ENCODE measurements around the gene TWIST2. TPM values are rescaled to one million over a fixed set of nuclear protein-coding genes. Genes with fewer than 3 reads are reported as not detected.

TWIST2 gene
- total and polyA plus RNA-seq, 9 of the 15 experiments (the other 6 are each of a cell fraction or from before 2014, with no cell fraction given), result not detected

- no peaks in the 10 kb centered on the region for H4K20me1 ChIP-seq (replicated peaks; ENCODE audit: control insufficient read depth, insufficient read depth, low read length)
- intact Hi-C loops (cut with micrococcal nuclease) (no loop called here), in situ Hi-C loops (cut with MboI) (no loop called here)
- H3K9me1 ChIP-seq (ENCODE audit: control insufficient read depth, insufficient read depth, low read length), result no peaks in the 10 kb centered on the region
- no TSS peak for BruUV-seq (replicated peaks)
- H3K27ac ChIP-seq (ENCODE audit: extremely low read depth, low read depth, low read length), result no peak overlapping the region
- H3K79me2 ChIP-seq (ENCODE audit: control insufficient read depth, insufficient read depth, low read length), result no peaks in the 10 kb centered on the region
- ChIA-PET CTCF (ENCODE audit: low intra/inter-chr PET ratio) (no interaction called here), POLR2A (no interaction called here)
- H3K4me2 ChIP-seq (ENCODE audit: insufficient read depth, low read length), result no peak overlapping the region
- under 1% methylated on average over 14 of the region's 14 CpGs for WGBS (ENCODE audit: insufficient coverage, low coverage, missing lambda C conversion rate)
- peaks cover 0 to 28% of the 10 kb centered on the region in 2 experiments; a peak in 2 of 5 replicates for H3K27me3 ChIP-seq (ENCODE audit: control insufficient read depth in 2 of 2, insufficient read depth in 2 of 2, low read length in 2 of 2)
- no peaks in the 10 kb centered on the region for H3K4me1 ChIP-seq (replicated peaks in 1 of 2; ENCODE audit: control insufficient read depth in 2 of 2, insufficient read depth in 2 of 2, low read length in 2 of 2)
- TF ChIP-seq ARID3A (IDR thresholded peaks at IDR 0.05; ENCODE audit: borderline replicate concordance, low read depth, low read length) (no peak), POLR3G (IDR thresholded peaks at IDR 0.05; ENCODE audit: extremely low read depth, insufficient read length, insufficient replicate concordance) (no peak), GATAD2A (IDR thresholded peaks at IDR 0.05) (no peak), PURB (CRISPR knock-in tag; IDR thresholded peaks at IDR 0.05; ENCODE audit: low read depth) (no peak), DIDO1 (tag; IDR thresholded peaks at IDR 0.05; ENCODE audit: low read depth) (no peak), CHD4 (IDR thresholded peaks at IDR 0.05; ENCODE audit: insufficient read depth, insufficient replicate concordance, low read depth, low read length, poor library complexity, severe bottlenecking) (no peak), SNAPC5 (CRISPR knock-in tag; IDR thresholded peaks at IDR 0.05) (no peak), ZNF384 (IDR thresholded peaks at IDR 0.05; ENCODE audit: low read depth, low read length) (no peak), HINFP (tag; conservative IDR thresholded peaks at IDR 0.05; ENCODE audit: low read depth) (no peak), HIVEP1 (CRISPR knock-in tag; IDR thresholded peaks at IDR 0.05) (no peak)
- H3K36me3 ChIP-seq (ENCODE audit: control insufficient read depth, insufficient read depth, low read length), result no peaks in the 10 kb centered on the region
- no peak overlapping the region for H3K9ac ChIP-seq (ENCODE audit: insufficient read depth in 1 of 2, low read depth in 2 of 2, low read length in 2 of 2)
- H3K9me3 ChIP-seq (replicated peaks; ENCODE audit: control insufficient read depth, insufficient read depth, low read depth, low read length), result no peaks in the 10 kb centered on the region
- H2AFZ ChIP-seq (ENCODE audit: low read depth, low read length), result no peak overlapping the region
- H3K4me3 ChIP-seq, result no peak overlapping the region
- ATAC-seq (no peak), DNase-seq (ENCODE audit: extremely low read depth in 1 of 4, low spot score in 3 of 4) (no peak), FAIRE-seq (no peak)
Observed at GRCh38 chr2:238943338-238944067, 95.6 kb downstream of the TWIST2 start.

Measured in K562 (cell line).